ENCODE measurements around the gene ARID3C. TPM values are rescaled to one million over a fixed set of nuclear protein-coding genes. Genes with fewer than 3 reads are reported as not detected.

Gene ARID3C
- total RNA-seq, 2 experiments from 2014 or later, result 0.15 to 0.18 TPM

- H3K9me3 Mint-ChIP-seq, result no peaks in the 10 kb centered on the region
- H3K36me3 Mint-ChIP-seq (ENCODE audit: low read depth), result peaks cover 15% of the 10 kb centered on the region
- peak overlapping the region; percentile 52 for H3K4me3 Mint-ChIP-seq
- H3K27ac Mint-ChIP-seq, result no peak overlapping the region
- ChIA-PET CTCF (interaction anchor here (3.1 to 8.5 kb wide), 7 partner anchors 10 to 67 kb away, joined by 12 to 131 read pairs (median 77); partner anchors contain the start of genes CCL27, DCTN3, GALT and RPP25L), POLR2A (interaction anchor here (1.8 to 7.0 kb wide), 6 partner anchors 10 to 29 kb away, joined by 5 to 96 read pairs (median 47); partner anchors contain the start of genes CCL27, DCTN3, GALT and RPP25L)
- DNase-seq, result no peak
- H3K4me1 Mint-ChIP-seq, result peaks cover 42% of the 10 kb centered on the region
- peaks cover 4% of the 10 kb centered on the region for H3K27me3 Mint-ChIP-seq
Observed at GRCh38 chr9:34635556-34635955, 6.7 kb upstream of the ARID3C start.

DNA sequence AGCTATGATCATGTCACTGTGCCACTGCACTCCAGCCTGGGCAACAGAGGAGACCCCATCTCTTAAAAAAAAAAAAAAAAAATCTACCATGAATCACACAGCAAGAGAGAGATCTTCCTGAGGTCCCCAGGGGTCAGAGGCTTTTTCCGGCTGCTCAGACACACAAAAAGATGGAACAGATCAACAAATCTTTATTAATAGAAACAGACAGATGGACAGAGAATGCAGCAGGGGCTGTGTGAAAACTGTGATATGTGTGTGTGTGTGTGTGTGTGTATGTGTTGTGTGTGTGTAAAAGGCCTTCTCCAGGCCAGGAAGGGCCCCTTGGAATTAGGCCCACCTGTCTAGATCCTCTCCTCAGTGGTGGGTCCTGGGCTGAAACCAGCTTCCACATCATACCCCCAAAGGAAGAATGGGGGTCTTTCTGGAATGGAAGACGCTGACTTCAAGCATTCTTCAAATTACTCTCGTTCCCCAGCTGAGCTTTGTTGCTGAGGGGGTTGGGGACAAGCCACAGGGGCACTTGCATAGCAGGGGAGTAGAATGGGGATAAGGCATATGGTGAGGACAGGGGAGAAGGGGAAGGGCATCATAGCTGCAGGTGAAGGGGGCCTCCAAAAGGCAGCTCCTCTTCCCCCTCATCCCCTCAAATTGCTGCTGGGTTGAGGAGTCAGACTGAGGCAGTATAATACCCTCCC lies 5.8 kb upstream of the ARID3C start:
- ChIA-PET POLR2A (interaction anchor here (1.0 to 7.0 kb wide), 7 partner anchors 9 to 23 kb away, joined by 3 to 96 read pairs (median 8); partner anchors contain the start of genes DCTN3, GALT and RPP25L), CTCF (interaction anchor here (0.7 to 8.5 kb wide), 20 partner anchors 8 to 391 kb away, joined by 3 to 131 read pairs (median 4); partner anchors contain the start of genes CCL27, DCTN3, GALT and IL11RA)
- Mint-ChIP-seq H3K36me3 (ENCODE audit: low read depth) (peaks cover 15% of the 10 kb centered on the region), H3K9me3 (no peaks in the 10 kb centered on the region), H3K27me3 (peaks cover 13% of the 10 kb centered on the region), H3K27ac (no peak overlapping the region), H3K4me1 (peaks cover 44% of the 10 kb centered on the region), H3K4me3 (no peak overlapping the region)
- no peak for DNase-seq

GRCh38 chr9:34633851-34634550 lies 5.1 kb upstream of the ARID3C start:
- Mint-ChIP-seq H3K27ac (no peak overlapping the region), H3K4me3 (no peak overlapping the region), H3K36me3 (ENCODE audit: low read depth) (peaks cover 15% of the 10 kb centered on the region), H3K9me3 (no peaks in the 10 kb centered on the region), H3K4me1 (peaks cover 49% of the 10 kb centered on the region), H3K27me3 (peaks cover 20% of the 10 kb centered on the region)
- peak; percentile 80 for DNase-seq
- CTCF ChIA-PET, result interaction anchor here (0.7 to 8.5 kb wide), 20 partner anchors 8 to 392 kb away, joined by 3 to 131 read pairs (median 4); partner anchors contain the start of genes CCL27, DCTN3, GALT and IL11RA
- POLR2A ChIA-PET, result interaction anchor here (0.6 to 7.0 kb wide), 9 partner anchors 9 to 22 kb away, joined by 3 to 96 read pairs (median 4); partner anchors contain the start of genes DCTN3, GALT and RPP25L

- ChIA-PET CTCF (interaction anchor here (0.6 to 8.5 kb wide), 10 partner anchors 12 to 69 kb away, joined by 3 to 131 read pairs (median 8); partner anchors contain the start of genes CCL27, DCTN3, GALT and IL11RA), POLR2A (interaction anchor here (0.6 to 7.0 kb wide), 8 partner anchors 8 to 22 kb away, joined by 3 to 96 read pairs (median 4); partner anchors contain the start of genes DCTN3, GALT and RPP25L)
- H3K36me3 Mint-ChIP-seq (ENCODE audit: low read depth), result peaks cover 20% of the 10 kb centered on the region
- no peak overlapping the region for H3K4me3 Mint-ChIP-seq
- no peak overlapping the region for H3K27ac Mint-ChIP-seq
- no peaks in the 10 kb centered on the region for H3K9me3 Mint-ChIP-seq
- H3K27me3 Mint-ChIP-seq, result peaks cover 25% of the 10 kb centered on the region
- peaks cover 45% of the 10 kb centered on the region for H3K4me1 Mint-ChIP-seq
- no peak for DNase-seq
Observed at GRCh38 chr9:34633166-34633565, 4.3 kb upstream of the ARID3C start.

DNA sequence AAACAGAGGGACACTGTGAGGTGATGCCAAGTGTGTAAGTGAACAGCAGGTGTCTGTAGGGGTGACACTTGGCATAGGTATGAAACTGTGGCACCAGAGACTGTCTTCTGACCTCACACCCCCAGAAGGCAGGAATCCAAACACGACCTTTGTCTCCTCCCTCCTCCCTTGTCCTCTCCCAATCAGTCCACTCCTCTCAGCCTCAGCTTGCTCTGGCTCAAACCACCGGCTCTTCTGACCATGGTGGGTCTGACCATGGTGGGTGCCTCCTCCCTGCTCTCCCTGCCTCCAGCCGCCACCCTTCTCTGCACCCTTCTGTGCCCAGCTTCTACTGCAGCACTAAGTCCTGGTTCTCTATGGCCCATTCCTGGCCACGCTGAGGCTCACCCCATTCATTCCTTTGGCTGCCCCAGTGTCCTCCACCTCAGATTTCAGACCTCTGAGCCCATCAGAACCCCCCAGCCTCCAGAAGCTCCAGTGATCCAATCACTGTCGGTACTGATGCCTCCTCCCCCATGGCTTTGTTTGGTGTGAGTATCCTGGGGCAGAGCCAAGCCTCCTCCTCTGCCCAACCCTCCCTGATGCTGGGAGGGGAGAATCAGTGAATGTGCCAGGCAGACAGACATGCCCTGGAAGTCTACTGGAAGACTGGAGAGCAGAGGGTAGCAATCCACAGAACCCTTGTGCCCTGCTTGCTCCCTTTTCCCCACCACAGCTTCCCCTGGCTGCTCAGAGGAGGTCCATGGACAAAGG lies 1.7 kb upstream of the ARID3C start:
- POLR2A ChIA-PET, result interaction anchor here (1.0 to 3.8 kb wide), 3 partner anchors 10 to 16 kb away, joined by 4 to 17 read pairs (median 6); partner anchors contain the start of genes DCTN3 and GALT
- H3K4me1 Mint-ChIP-seq, result peaks cover 30% of the 10 kb centered on the region
- peaks cover 50% of the 10 kb centered on the region for H3K27me3 Mint-ChIP-seq
- H3K9me3 Mint-ChIP-seq, result no peaks in the 10 kb centered on the region
- H3K4me3 Mint-ChIP-seq, result no peak overlapping the region
- DNase-seq, result no peak
- H3K36me3 Mint-ChIP-seq (ENCODE audit: low read depth), result peaks cover 10% of the 10 kb centered on the region
- CTCF ChIA-PET, result interaction anchor here (1.1 to 8.5 kb wide), 3 partner anchors 16 to 26 kb away, joined by 4 to 125 read pairs (median 8); partner anchors contain the start of genes GALT and RPP25L
- H3K27ac Mint-ChIP-seq, result no peak overlapping the region

DNA sequence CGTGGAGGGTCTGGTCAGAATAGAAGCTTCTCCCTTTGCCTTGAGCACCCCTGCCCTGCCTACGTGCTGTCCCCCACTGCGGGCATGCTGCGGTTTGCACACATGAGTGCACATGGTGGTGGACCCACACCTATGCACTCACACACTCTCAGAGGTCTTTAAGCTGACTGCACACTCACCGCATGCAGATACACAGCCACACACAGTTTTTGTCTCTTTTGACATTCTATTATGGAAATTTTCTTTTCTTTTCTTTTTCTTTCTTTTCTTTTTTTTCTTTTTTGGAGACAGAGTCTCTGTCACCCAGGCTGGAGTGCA lies 584 bp upstream of the ARID3C start:
- peak overlapping the region; percentile 58 for H3K4me3 Mint-ChIP-seq
- H3K9me3 Mint-ChIP-seq, result no peaks in the 10 kb centered on the region
- peaks cover 19% of the 10 kb centered on the region for H3K4me1 Mint-ChIP-seq
- no peak overlapping the region for H3K27ac Mint-ChIP-seq
- peaks cover 5% of the 10 kb centered on the region for H3K36me3 Mint-ChIP-seq (ENCODE audit: low read depth)
- DNase-seq, result no peak
- ChIA-PET POLR2A (interaction anchor here (1.4 to 3.8 kb wide), 3 partner anchors 8 to 17 kb away, joined by 3 to 17 read pairs (median 6); partner anchors contain the start of genes DCTN3, GALT and SIGMAR1), CTCF (interaction anchor here (1.4 to 3.4 kb wide), 3 partner anchors 10 to 17 kb away, joined by 4 to 8 read pairs (median 7); partner anchors contain the start of genes GALT and RPP25L)
- H3K27me3 Mint-ChIP-seq, result peaks cover 55% of the 10 kb centered on the region

DNA sequence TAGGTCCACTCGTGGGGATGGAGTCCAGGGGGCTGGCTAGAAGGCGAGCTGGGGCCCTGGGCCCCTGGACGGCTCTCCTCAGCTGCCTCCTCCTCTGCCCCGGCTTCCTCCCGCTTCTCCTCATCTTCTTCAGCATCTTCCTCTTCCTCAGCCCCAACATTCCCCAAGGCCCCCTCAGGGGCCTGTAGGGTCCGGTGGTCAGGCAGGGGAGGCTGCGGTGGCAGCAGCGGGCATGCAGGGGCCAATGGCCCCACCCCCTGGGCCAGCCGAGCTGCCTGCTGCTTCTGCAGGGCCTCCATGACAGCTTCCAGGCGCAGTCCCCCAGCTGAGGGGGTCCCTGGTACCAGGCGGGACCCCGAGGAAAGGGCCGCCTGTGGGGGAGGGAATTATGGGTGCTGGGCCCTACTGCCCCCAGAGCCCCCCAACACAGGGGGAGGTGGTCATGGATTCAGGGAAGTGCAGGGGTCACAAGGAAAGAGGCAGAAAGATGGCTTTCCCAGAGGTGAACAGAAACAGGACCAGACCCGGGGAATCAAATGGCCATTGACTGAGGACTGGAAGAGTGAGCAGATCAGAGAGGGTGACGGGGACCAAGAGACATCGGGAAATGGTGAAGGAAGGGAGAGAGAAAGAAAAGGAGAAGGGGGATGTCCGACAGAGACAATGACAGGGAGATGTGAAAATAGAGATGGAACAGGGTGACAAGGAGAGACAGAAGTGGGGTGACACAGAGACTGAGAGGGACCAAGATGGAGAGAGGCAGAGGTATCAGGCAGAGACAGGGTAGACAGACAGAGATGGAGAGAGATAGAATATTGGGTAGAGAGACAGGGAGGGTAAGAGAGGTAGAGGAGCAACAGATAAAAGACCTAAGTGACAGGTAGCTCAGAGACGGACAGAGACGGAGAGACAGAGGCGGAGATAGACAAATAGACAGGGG lies 880 bp downstream of the ARID3C start:
- peaks cover 20% of the 10 kb centered on the region for H3K4me1 Mint-ChIP-seq
- no peak overlapping the region for H3K27ac Mint-ChIP-seq
- CTCF ChIA-PET, result interaction anchor here (0.7 to 1.7 kb wide), 4 partner anchors 8 to 19 kb away, joined by 3 to 7 read pairs (median 4); partner anchors contain the start of genes RPP25L and SIGMAR1
- peaks cover 65% of the 10 kb centered on the region for H3K27me3 Mint-ChIP-seq
- no peak for DNase-seq
- H3K4me3 Mint-ChIP-seq, result peak overlapping the region; percentile 71
- POLR2A ChIA-PET, result interaction anchor here (1.4 to 3.8 kb wide), 2 partner anchors 8 to 19 kb away, joined by 3 to 17 read pairs; partner anchors contain the start of genes DCTN3 and GALT
- peaks cover 5% of the 10 kb centered on the region for H3K36me3 Mint-ChIP-seq (ENCODE audit: low read depth)
- no peaks in the 10 kb centered on the region for H3K9me3 Mint-ChIP-seq

DNA sequence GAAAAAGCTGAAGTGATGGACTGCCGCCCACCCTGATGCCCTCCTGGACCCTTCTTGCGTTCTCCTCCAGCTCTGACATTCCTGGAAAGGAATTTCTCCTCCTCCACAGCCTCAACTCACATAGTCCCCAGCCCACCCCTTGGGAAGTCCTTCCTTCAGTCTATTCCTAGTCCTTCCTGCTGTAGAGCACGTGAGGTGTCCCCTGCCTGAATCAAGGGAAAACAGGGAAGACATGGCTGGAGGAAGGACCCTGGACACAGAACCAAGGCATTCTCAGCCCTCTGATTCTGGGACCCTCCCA lies 3.7 kb downstream of the ARID3C start:
- Mint-ChIP-seq H3K9me3 (no peaks in the 10 kb centered on the region), H3K4me1 (peaks cover 29% of the 10 kb centered on the region), H3K36me3 (ENCODE audit: low read depth) (peaks cover 9% of the 10 kb centered on the region), H3K4me3 (no peak overlapping the region), H3K27me3 (peaks cover 71% of the 10 kb centered on the region), H3K27ac (no peak overlapping the region)
- CTCF ChIA-PET, result interaction anchor here (1.4 to 2.1 kb wide), 3 partner anchors 10 to 21 kb away, joined by 7 to 18 read pairs (median 7); partner anchors contain the start of gene GALT
- POLR2A ChIA-PET, result interaction anchor here (0.8 to 2.1 kb wide), 3 partner anchors 9 to 13 kb away, joined by 4 to 15 read pairs (median 8); partner anchors contain the start of gene SIGMAR1
- DNase-seq, result no peak

- Mint-ChIP-seq H3K4me3 (no peak overlapping the region), H3K27ac (no peak overlapping the region), H3K27me3 (peaks cover 66% of the 10 kb centered on the region), H3K9me3 (no peaks in the 10 kb centered on the region), H3K4me1 (peaks cover 32% of the 10 kb centered on the region), H3K36me3 (ENCODE audit: low read depth) (peaks cover 9% of the 10 kb centered on the region)
- CTCF ChIA-PET, result interaction anchor here (1.6 to 2.1 kb wide), 2 partner anchors 10 to 14 kb away, joined by 7 to 18 read pairs; no protein-coding TSS in a partner anchor
- POLR2A ChIA-PET, result interaction anchor here (0.8 to 2.1 kb wide), 3 partner anchors 9 to 13 kb away, joined by 4 to 15 read pairs (median 8); partner anchors contain the start of gene SIGMAR1
- no peak for DNase-seq
Observed at GRCh38 chr9:34624475-34625185, 4.2 kb downstream of the ARID3C start.

DNA sequence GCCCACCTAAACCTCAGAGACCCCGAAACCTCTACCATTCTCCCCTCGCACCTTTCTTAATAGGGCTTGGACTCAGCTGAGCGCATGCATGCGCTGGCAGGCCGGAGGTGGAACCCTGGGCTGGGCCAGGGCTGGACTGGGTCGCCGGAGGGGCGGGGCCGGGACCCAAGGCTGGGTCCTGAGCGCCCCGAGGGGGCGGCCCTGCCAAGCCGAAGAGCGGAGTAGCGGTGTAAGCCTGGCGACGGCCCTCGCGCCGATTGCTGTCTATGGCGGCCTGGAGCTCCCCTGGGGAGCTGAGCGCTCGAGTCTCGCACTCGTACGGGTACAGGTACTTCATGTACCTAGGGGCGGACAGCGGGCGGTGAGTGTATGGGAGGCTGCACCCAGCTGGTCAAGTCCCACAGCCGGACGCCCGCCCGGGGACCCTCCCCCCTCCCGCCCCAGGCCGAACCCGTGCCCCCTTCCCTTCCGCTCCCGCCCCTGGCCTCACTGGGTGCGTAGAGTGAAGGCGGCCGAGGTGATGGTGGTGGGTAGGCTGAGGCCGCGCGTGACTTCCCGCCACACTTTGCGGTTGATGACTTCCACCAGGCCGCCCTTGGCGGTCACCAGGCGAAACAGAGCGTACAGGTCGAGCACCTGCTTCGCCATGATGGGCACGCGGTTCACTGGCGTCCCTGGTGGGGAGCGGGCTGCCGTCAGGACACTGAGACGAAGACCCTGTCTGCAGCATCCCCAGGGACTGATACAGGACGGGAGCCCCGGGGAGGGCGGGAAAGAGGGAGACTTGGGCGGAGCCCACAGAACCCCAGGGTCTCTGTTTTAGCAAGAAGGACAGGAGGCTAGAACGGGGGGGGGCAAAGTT lies 5.3 kb downstream of the ARID3C start:
- H3K4me3 Mint-ChIP-seq, result no peak overlapping the region
- H3K27me3 Mint-ChIP-seq, result peaks cover 59% of the 10 kb centered on the region

More for the DNA sequence above, 5.3 kb downstream of the ARID3C start:
- Mint-ChIP-seq H3K9me3 (no peaks in the 10 kb centered on the region), H3K36me3 (ENCODE audit: low read depth) (peaks cover 9% of the 10 kb centered on the region), H3K4me1 (peaks cover 37% of the 10 kb centered on the region), H3K27ac (no peak overlapping the region)
- DNase-seq, result no peak
- ChIA-PET POLR2A (interaction anchor here (1.3 to 4.9 kb wide), 2 partner anchors 12 to 13 kb away, joined by 3 to 96 read pairs; partner anchors contain the start of gene SIGMAR1), CTCF (interaction anchor here (5.0 kb wide), 1 partner anchor 13 kb away, joined by 77 read pairs; the partner anchor contains the start of gene SIGMAR1)

Measured in activated CD4-positive, alpha-beta memory T cell treated with anti-CD3 and anti-CD28 coated beads, Interleukin-2, amount 10 ng/mL, durations not matched to agents 7 days and 5 days (primary cell).